ENCODE measurements around the gene KIRREL1.

DNA sequence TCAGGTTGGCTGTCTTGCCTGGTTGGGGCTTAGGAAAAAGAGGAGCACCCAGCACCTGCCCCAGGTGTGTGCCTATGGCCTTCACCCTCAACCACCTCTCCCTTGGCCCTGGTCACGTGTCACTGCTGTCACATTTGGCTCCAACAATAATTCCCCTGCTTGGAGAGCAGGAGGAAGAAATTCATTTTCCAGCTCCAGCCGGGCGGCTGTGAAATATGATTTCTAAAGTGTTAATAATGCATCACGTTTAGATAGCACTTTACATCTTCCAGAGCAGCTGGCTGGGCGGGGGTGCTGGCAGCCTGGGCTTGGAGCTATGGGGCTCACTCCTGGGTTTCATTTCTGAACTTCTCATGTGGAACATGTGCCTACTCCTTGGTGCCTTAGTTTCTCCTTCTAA lies 63.1 kb downstream of the KIRREL1 start:
- TF ChIP-seq, protein P1, sequence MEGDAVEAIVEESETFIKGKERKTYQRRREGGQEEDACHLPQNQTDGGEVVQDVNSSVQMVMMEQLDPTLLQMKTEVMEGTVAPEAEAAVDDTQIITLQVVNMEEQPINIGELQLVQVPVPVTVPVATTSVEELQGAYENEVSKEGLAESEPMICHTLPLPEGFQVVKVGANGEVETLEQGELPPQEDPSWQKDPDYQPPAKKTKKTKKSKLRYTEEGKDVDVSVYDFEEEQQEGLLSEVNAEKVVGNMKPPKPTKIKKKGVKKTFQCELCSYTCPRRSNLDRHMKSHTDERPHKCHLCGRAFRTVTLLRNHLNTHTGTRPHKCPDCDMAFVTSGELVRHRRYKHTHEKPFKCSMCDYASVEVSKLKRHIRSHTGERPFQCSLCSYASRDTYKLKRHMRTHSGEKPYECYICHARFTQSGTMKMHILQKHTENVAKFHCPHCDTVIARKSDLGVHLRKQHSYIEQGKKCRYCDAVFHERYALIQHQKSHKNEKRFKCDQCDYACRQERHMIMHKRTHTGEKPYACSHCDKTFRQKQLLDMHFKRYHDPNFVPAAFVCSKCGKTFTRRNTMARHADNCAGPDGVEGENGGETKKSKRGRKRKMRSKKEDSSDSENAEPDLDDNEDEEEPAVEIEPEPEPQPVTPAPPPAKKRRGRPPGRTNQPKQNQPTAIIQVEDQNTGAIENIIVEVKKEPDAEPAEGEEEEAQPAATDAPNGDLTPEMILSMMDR (IDR thresholded peaks at IDR 0.05; ENCODE audit: insufficient read depth, low read depth, low read length) = no peak
- TF ChIP-seq EZH2 (IDR thresholded peaks at IDR 0.05; ENCODE audit: insufficient read depth, low read length) = no peak
